Body of pancreas (tissue), 4 donors: ENCODE data around the gene SERPINE1. TPM values are rescaled to one million over a fixed set of nuclear protein-coding genes. Genes with fewer than 3 reads are reported as not detected.

Experiments used
- ATAC-seq: fragments of 150-250 bp; one replicate; pipeline ENCODE4 v1.9.1; 2016
- DNase-seq, 4 donors: peaks; one replicate each; pipeline ENCODE4 v3.0.0-alpha.2; 2019
- H3K27ac ChIP-seq, 4 donors: fragments of 200-600 bp; sonication (generic); 1 replicate in 3 of 4; 2 replicates in 1 of 4; pipeline versions ENCODE4 v1.5.1 to v1.6.1; 2016 to 2019; ENCODE audit warnings: mild to moderate bottlenecking in 1 of 4, mixed read lengths in 1 of 4, moderate library complexity in 1 of 4
- H3K27me3 ChIP-seq, 2 donors: fragments of 200-600 bp; sonication (generic); one replicate each; pipeline ENCODE4 v1.6.0; 2016; ENCODE audit warnings: mild to moderate bottlenecking in 1 of 2
- H3K36me3 ChIP-seq, 2 donors: fragments of 200-600 bp; sonication (generic); replicated peaks in 1 of 2; 2 replicates each; pipeline ENCODE4 v1.5.1; 2016; ENCODE audit warnings: low read depth in 2 of 2; ENCODE audit not compliant: insufficient read depth in 1 of 2
- H3K4me1 ChIP-seq: fragments of 200-600 bp; sonication (generic); one replicate; pipeline ENCODE4 v1.6.0; 2016
- H3K4me3 ChIP-seq, 2 donors: fragments of 200-600 bp; sonication (generic); 1 replicate in 1 of 2; 2 replicates in 1 of 2; pipeline ENCODE4 v1.5.1; 2016 to 2019
- H3K9me3 ChIP-seq, 3 donors: fragments of 200-600 bp; sonication (generic); 1 replicate in 2 of 3; 2 replicates in 1 of 3; pipeline ENCODE4 v1.5.1; 2016
- POLR2A ChIP-seq, 3 donors: fragments of 450-650 bp; IDR thresholded peaks; one replicate each; pipeline ENCODE4 v1.6.1; 2016; ENCODE audit warnings: antibody characterized with exemption in 3 of 3, mild to moderate bottlenecking in 2 of 3
- WGBS, 2 donors: methylation state at CpG; one replicate each; pipeline ENCODE4 v1.1.5; 2017; 5-methylcytosine and 5-hydroxymethylcytosine counted together
- intact Hi-C: fragments of 100-400 bp; cut with DNase I; formaldehyde crosslinking; loops from one replicate; pipeline ENCODE4 v1.15.1; 2023
- total RNA-seq, 2 donors: library from RNA; depleted of rRNA; stranded (reverse); fragments of >200 nt; gene quantifications; one replicate each; pipeline ENCODE4 v1.1.0, GENCODE V29; 2016
- TF ChIP-seq, protein P1 (sequence below), 7 experiments: fragments of 450-650 bp in 4 of 7; fragments of 200-600 bp in 3 of 7; sonication (generic) in 3 of 7; IDR thresholded peaks; one replicate each; pipeline ENCODE4 v1.5.1; 2016 to 2019; ENCODE audit warnings: antibody characterized with exemption in 7 of 7

The SERPINE1 gene
- total RNA-seq, 2 donors from 2014 or later = 20.2 to 36.3 TPM

GRCh38 chr7:101096331-101096956 is 30.5 kb upstream of the SERPINE1 start:
- Histone ChIP-seq H3K36me3 (no peaks in the 10 kb centered on the region), H3K9me3 (no peaks in the 10 kb centered on the region), H3K27ac (no peak overlapping the region), H3K4me3 (no peak overlapping the region), H3K27me3 (no peaks in the 10 kb centered on the region), H3K4me1 (peaks cover 11% of the 10 kb centered on the region)
- intact Hi-C loops = no loop called here
- 53 to 56% methylated on average over 6 of the region's 6 CpGs for WGBS, 2 donors
- ATAC-seq (no peak), DNase-seq (no peak)
- TF ChIP-seq POLR2A (IDR thresholded peaks at IDR 0.05) = no peak
- TF ChIP-seq, protein P1, sequence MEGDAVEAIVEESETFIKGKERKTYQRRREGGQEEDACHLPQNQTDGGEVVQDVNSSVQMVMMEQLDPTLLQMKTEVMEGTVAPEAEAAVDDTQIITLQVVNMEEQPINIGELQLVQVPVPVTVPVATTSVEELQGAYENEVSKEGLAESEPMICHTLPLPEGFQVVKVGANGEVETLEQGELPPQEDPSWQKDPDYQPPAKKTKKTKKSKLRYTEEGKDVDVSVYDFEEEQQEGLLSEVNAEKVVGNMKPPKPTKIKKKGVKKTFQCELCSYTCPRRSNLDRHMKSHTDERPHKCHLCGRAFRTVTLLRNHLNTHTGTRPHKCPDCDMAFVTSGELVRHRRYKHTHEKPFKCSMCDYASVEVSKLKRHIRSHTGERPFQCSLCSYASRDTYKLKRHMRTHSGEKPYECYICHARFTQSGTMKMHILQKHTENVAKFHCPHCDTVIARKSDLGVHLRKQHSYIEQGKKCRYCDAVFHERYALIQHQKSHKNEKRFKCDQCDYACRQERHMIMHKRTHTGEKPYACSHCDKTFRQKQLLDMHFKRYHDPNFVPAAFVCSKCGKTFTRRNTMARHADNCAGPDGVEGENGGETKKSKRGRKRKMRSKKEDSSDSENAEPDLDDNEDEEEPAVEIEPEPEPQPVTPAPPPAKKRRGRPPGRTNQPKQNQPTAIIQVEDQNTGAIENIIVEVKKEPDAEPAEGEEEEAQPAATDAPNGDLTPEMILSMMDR (IDR thresholded peaks at IDR 0.05) = no peak

GRCh38 chr7:101096957-101097347 is 30.0 kb upstream of the SERPINE1 start:
- TF ChIP-seq, protein P1 (IDR thresholded peaks at IDR 0.05) = no peak
- no peak for TF ChIP-seq POLR2A (IDR thresholded peaks at IDR 0.05)
- no peak for ATAC-seq
- whole genome bisulfite sequencing, 2 donors = 63 to 73% methylated on average over 5 of the region's 5 CpGs
- no peaks in the 10 kb centered on the region for H3K9me3 ChIP-seq
- H3K27me3 ChIP-seq = no peaks in the 10 kb centered on the region
- intact Hi-C loops = no loop called here
- H3K27ac ChIP-seq = no peak overlapping the region
- H3K4me1 ChIP-seq = peaks cover 11% of the 10 kb centered on the region
- no peak for DNase-seq
- no peaks in the 10 kb centered on the region for H3K36me3 ChIP-seq
- no peak overlapping the region for H3K4me3 ChIP-seq

DNA sequence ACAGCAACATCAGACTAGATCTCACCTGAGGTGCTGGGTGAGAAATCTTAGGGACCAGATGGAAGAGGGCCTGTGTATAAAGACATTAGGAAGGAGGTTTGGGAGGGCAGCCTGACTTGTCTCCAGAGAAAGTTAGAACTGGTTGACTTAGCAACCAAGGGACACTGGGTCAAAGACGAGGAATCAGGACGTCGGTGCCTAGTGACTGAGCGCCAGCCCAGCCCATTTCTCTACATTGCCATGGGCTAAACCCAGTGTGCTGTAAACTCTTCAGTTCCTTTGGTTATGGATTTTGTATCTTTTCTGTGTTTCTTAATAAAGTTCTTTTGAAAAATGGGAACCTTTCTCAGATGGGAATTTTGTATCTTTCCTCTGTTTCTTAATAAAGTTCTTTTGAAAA is 29.3 kb upstream of the SERPINE1 start:
- Histone ChIP-seq H3K36me3 (no peaks in the 10 kb centered on the region), H3K4me3 (no peak overlapping the region), H3K9me3 (no peaks in the 10 kb centered on the region), H3K27me3 (no peaks in the 10 kb centered on the region), H3K27ac (no peak overlapping the region), H3K4me1 (peaks cover 11% of the 10 kb centered on the region)
- DNase-seq = no peak
- 70 to 77% methylated on average over 4 of the region's 4 CpGs for WGBS, 2 donors
- intact Hi-C loops = no loop called here
- TF ChIP-seq, protein P1 (IDR thresholded peaks at IDR 0.05) = no peak
- no peak for TF ChIP-seq POLR2A (IDR thresholded peaks at IDR 0.05)
- ATAC-seq = no peak

DNA sequence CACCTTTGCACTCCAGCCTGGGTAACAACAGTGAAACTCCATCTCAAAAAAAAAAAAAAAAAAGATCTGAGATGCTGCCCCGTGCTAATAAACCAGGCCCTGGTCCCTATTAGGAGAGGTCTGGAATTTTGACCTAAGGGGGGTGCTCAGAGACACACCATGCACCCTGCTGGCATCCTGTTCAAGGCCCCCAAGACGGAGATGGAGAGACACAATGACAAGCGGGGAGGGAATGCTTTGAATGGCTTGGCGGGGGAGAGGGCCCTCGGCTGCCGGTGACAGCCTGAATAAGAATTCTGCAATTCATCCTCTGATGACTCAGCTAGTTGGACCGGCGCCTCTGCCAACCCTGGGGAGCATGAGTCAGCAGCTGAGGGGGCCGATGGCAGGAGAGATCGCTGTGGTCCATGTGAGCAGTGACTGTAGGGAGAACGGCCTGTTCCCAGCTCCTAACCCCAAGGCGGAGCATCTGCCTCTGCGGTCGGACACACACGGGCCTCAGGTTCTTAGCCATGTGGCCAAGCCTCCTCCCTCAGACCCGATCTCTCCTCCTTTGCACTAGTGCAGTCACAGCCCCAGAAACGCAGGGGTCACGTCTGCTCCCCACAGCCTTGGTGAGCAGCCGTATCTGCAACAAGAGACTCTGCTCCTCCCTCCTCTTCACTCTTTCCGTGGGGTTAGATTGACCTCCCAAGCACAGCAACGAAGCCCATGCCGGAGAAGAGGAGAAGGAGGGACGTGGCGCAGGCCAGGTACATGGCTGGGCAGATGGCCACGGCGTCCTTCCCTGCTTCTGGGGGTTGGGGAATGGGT is 26.7 kb upstream of the SERPINE1 start:
- intact Hi-C loops = no loop called here
- Histone ChIP-seq H3K36me3 (no peaks in the 10 kb centered on the region), H3K4me3 (no peak overlapping the region), H3K4me1 (peaks cover 11% of the 10 kb centered on the region), H3K27me3 (no peaks in the 10 kb centered on the region), H3K9me3 (no peaks in the 10 kb centered on the region), H3K27ac (peak overlapping the region in 3 of 4 donors; percentile 25 to 49 (median 34))
- TF ChIP-seq, protein P1 (IDR thresholded peaks at IDR 0.05) = no peak
- peak in 1 of 3 donors; percentile 10 for TF ChIP-seq POLR2A (IDR thresholded peaks at IDR 0.05)
- DNase-seq = peak; percentile 86 to 91 (median 88)
- WGBS, 2 donors = 19 to 25% methylated on average over 9 to 26 of the region's 26 CpGs
- peak; percentile 91 for ATAC-seq
